Osteoblast (primary cell): Measurements from ENCODE around the gene BPTF. TPM values are rescaled to one million over a fixed set of nuclear protein-coding genes. Genes with fewer than 3 reads are reported as not detected.
"Not testable (repeated sequence)": the region's sequence is repeated elsewhere in the genome, so short reads cannot be mapped to it uniquely, and the experiment has no call there.

ENCODE experiments used
- DNase-seq: peaks from one replicate; pipeline ENCODE4 v3.0.0; 2011; ENCODE audit warnings: low spot score, mixed read lengths; ENCODE audit not compliant: insufficient read length; ENCODE audit errors: missing footprints
- H2AFZ ChIP-seq: 2 replicates; pipeline ENCODE4 v1.6.0; 2011; ENCODE audit warnings: mild to moderate bottlenecking, low read length
- H3K27ac ChIP-seq: 2 replicates; pipeline ENCODE4 v1.5.1; 2011; ENCODE audit warnings: mild to moderate bottlenecking, low read depth, low read length, moderate library complexity
- H3K27me3 ChIP-seq: 2 replicates; pipeline ENCODE4 v1.6.0; 2012; ENCODE audit warnings: mild to moderate bottlenecking, control low read depth, inconsistent platforms, low read length, moderate library complexity; ENCODE audit not compliant: insufficient read depth
- H3K36me3 ChIP-seq: 2 replicates; pipeline ENCODE4 v1.5.1; 2011; ENCODE audit warnings: mild to moderate bottlenecking, low read length, control low read depth, moderate library complexity; ENCODE audit not compliant: insufficient read depth
- H3K4me1 ChIP-seq: 2 replicates; pipeline ENCODE4 v1.5.1; 2011; ENCODE audit warnings: mild to moderate bottlenecking, low read length, control low read depth, moderate library complexity; ENCODE audit not compliant: insufficient read depth
- H3K4me2 ChIP-seq: 2 replicates; pipeline ENCODE4 v1.6.0; 2011; ENCODE audit warnings: mild to moderate bottlenecking, low read length; ENCODE audit not compliant: insufficient read depth
- H3K4me3 ChIP-seq: fragments of 200-600 bp; sonication (generic); 3 replicates; pipeline ENCODE4 v1.5.1; 2012; ENCODE audit warnings: mild to moderate bottlenecking, low read length, inconsistent platforms; ENCODE audit not compliant: insufficient read depth
- H3K79me2 ChIP-seq: 2 replicates; pipeline ENCODE4 v1.6.0; 2012; ENCODE audit warnings: mild to moderate bottlenecking, low read length, control low read depth, inconsistent platforms; ENCODE audit not compliant: insufficient read depth
- H3K9me3 ChIP-seq: 2 replicates; pipeline ENCODE4 v1.5.1; 2011; ENCODE audit warnings: low read depth, low read length, control low read depth
- H4K20me1 ChIP-seq: 2 replicates; pipeline ENCODE4 v1.6.0; 2012; ENCODE audit warnings: mild to moderate bottlenecking, low read length, control low read depth; ENCODE audit not compliant: insufficient read depth
- CTCF ChIP-seq: IDR thresholded peaks from 2 replicates; pipeline ENCODE4 v1.5.1; 2011; ENCODE audit warnings: mild to moderate bottlenecking, low read depth, low read length, moderate library complexity; ENCODE audit errors: extremely low read depth
- total RNA-seq: library from RNA; depleted of rRNA; stranded (reverse); fragments of >200 nt; gene quantifications from 2 replicates; pipeline ENCODE4 v1.2.3, GENCODE V29; 2012

Gene BPTF
- total RNA-seq, 1 donor, result 59.7 TPM

GRCh38 chr17:67974185-67974584 is 148.9 kb downstream of the BPTF start:
- no peaks in the 10 kb centered on the region for H3K79me2 ChIP-seq
- H3K4me1 ChIP-seq, result no peaks in the 10 kb centered on the region
- peaks cover 32% of the 10 kb centered on the region for H3K36me3 ChIP-seq
- H3K9me3 ChIP-seq, result no peaks in the 10 kb centered on the region
- peaks cover 5% of the 10 kb centered on the region for H4K20me1 ChIP-seq
- DNase-seq, result no peak
- no peak overlapping the region for H2AFZ ChIP-seq
- H3K27me3 ChIP-seq, result no peaks in the 10 kb centered on the region
- no peak overlapping the region for H3K4me2 ChIP-seq
- no peak overlapping the region for H3K27ac ChIP-seq
- H3K4me3 ChIP-seq, result no peak overlapping the region
- TF ChIP-seq CTCF, result no peak

- Histone ChIP-seq H4K20me1 (peaks cover 5% of the 10 kb centered on the region), H3K9me3 (no peaks in the 10 kb centered on the region), H2AFZ (no peak overlapping the region), H3K36me3 (peaks cover 32% of the 10 kb centered on the region), H3K4me3 (no peak overlapping the region), H3K27me3 (no peaks in the 10 kb centered on the region), H3K27ac (no peak overlapping the region), H3K79me2 (no peaks in the 10 kb centered on the region), H3K4me1 (no peaks in the 10 kb centered on the region), H3K4me2 (no peak overlapping the region)
- no peak for DNase-seq
- TF ChIP-seq CTCF, result no peak
These were observed 149.3 kb downstream of the BPTF start for GRCh38 chr17:67974598-67975066.

GRCh38 chr17:67976306-67976705 is 151.0 kb downstream of the BPTF start:
- not testable (repeated sequence) for H4K20me1 ChIP-seq, H3K27me3 ChIP-seq, H3K9me3 ChIP-seq, H3K4me2 ChIP-seq, H3K4me3 ChIP-seq, H2AFZ ChIP-seq, H3K27ac ChIP-seq, DNase-seq, H3K79me2 ChIP-seq, H3K4me1 ChIP-seq
- peaks cover 30% of the 10 kb centered on the region for H3K36me3 ChIP-seq

- Histone ChIP-seq H3K79me2 (no peaks in the 10 kb centered on the region), H4K20me1 (peaks cover 5% of the 10 kb centered on the region), H3K4me3 (no peak overlapping the region), H3K36me3 (peaks cover 26% of the 10 kb centered on the region), H3K27me3 (no peaks in the 10 kb centered on the region), H2AFZ (no peak overlapping the region), H3K9me3 (no peaks in the 10 kb centered on the region), H3K4me2 (no peak overlapping the region), H3K27ac (no peak overlapping the region), H3K4me1 (no peaks in the 10 kb centered on the region)
- no peak for TF ChIP-seq CTCF
- no peak for DNase-seq
These were observed 155.2 kb downstream of the BPTF start for GRCh38 chr17:67980456-67980855.

- not testable (repeated sequence) for H3K4me2 ChIP-seq, H3K79me2 ChIP-seq
These were observed 155.6 kb downstream of the BPTF start for GRCh38 chr17:67980883-67981282.

More at GRCh38 chr17:67980883-67981282, 155.6 kb downstream of the BPTF start:
- not testable (repeated sequence) for H3K4me1 ChIP-seq, H3K27me3 ChIP-seq, H3K27ac ChIP-seq, H3K9me3 ChIP-seq, H4K20me1 ChIP-seq, H2AFZ ChIP-seq, DNase-seq, H3K4me3 ChIP-seq
- H3K36me3 ChIP-seq, result peaks cover 22% of the 10 kb centered on the region
